Right lobe of liver (tissue), 6 donors: ENCODE results near the gene ANKRD13B. TPM values are rescaled to one million over a fixed set of nuclear protein-coding genes. Genes with fewer than 3 reads are reported as not detected.

Experiments
- ATAC-seq, 4 donors: fragments of 200-7000 bp; cut with Tn5 transposase; one replicate each; pipeline ENCODE4 v1.9.1; 2020; ENCODE audit warnings: mild to moderate bottlenecking in 4 of 4, moderate library complexity in 4 of 4
- DNase-seq, 3 donors: peaks; one replicate each; pipeline ENCODE4 v3.0.0-alpha.2; 2020
- H3K27ac ChIP-seq, 3 donors: fragments of 200-600 bp; one replicate each; pipeline ENCODE4 v1.8.0; 2022
- H3K27me3 ChIP-seq, 2 donors: fragments of 200-600 bp; one replicate each; pipeline ENCODE4 v1.8.0; 2022
- H3K36me3 ChIP-seq, 4 donors: fragments of 200-600 bp; sonication (generic) in 1 of 4; one replicate each; pipeline versions ENCODE4 v1.5.1 to v1.8.0; 2017 to 2022; ENCODE audit warnings: control low read depth in 1 of 4
- H3K4me1 ChIP-seq, 4 donors: fragments of 200-600 bp; sonication (generic) in 1 of 4; one replicate each; pipeline versions ENCODE4 v1.5.1 to v1.8.0; 2017 to 2022; ENCODE audit warnings: control low read depth in 1 of 4
- H3K4me3 ChIP-seq, 3 donors: fragments of 200-600 bp; one replicate each; pipeline ENCODE4 v1.8.0; 2022
- H3K9me3 ChIP-seq, 4 donors: fragments of 200-600 bp; sonication (generic) in 1 of 4; one replicate each; pipeline versions ENCODE4 v1.5.1 to v1.8.0; 2017 to 2022; ENCODE audit warnings: control low read depth in 1 of 4
- POLR2A ChIP-seq: fragments of 450-650 bp; IDR thresholded peaks from one replicate; pipeline ENCODE4 v1.6.1; 2017; ENCODE audit warnings: antibody characterized with exemption, mild to moderate bottlenecking
- WGBS: methylation state at CpG from one replicate; pipeline ENCODE4 v1.1.6; 2018; ENCODE audit warnings: low coverage, low lambda C conversion rate; ENCODE audit not compliant: insufficient coverage; ENCODE audit errors: missing lambda C conversion rate; 5-methylcytosine and 5-hydroxymethylcytosine counted together
- intact Hi-C, 2 donors: fragments of 100-400 bp; cut with DNase I; formaldehyde crosslinking; loops; one replicate each; pipeline versions ENCODE4 v1.11.2 to v1.14.1; 2022
- total RNA-seq, 6 experiments: library from RNA; depleted of rRNA in 2 of 6; stranded (reverse); fragments of >200 nt in 2 of 6; fragmentation: NEBNext Ultra II Directional in 3 of 6; extraction: Animal tissue kit (Norgen Biotek cat#: 25700) in 3 of 6; gene quantifications; one replicate each; pipeline versions ENCODE4 v1.1.0 to v1.2.4, GENCODE V29; 2016 to 2023
- TF ChIP-seq, protein P1 (sequence below), 4 donors: fragments of 200-600 bp in 3 of 4; fragments of 450-650 bp in 1 of 4; IDR thresholded peaks; one replicate each; pipeline versions ENCODE4 v1.5.1 to v1.8.0; 2016 to 2022; ENCODE audit warnings: antibody characterized with exemption in 4 of 4, mild to moderate bottlenecking in 2 of 4
- donor health status: DM: no; HTN: yes; CAD: no.
- donor health status: DM: no; HTN: no; CAD: no.
- donor health status: DM: no; HTN: no; CAD: no.
- donor health status: DM: no; HTN: yes; CAD: no.
- donor health status: DM: no; HTN: yes; CAD: no.

ANKRD13B gene
- total RNA-seq, 6 experiments from 2014 or later = 0.37 to 1.6 (median 0.88) TPM

DNA sequence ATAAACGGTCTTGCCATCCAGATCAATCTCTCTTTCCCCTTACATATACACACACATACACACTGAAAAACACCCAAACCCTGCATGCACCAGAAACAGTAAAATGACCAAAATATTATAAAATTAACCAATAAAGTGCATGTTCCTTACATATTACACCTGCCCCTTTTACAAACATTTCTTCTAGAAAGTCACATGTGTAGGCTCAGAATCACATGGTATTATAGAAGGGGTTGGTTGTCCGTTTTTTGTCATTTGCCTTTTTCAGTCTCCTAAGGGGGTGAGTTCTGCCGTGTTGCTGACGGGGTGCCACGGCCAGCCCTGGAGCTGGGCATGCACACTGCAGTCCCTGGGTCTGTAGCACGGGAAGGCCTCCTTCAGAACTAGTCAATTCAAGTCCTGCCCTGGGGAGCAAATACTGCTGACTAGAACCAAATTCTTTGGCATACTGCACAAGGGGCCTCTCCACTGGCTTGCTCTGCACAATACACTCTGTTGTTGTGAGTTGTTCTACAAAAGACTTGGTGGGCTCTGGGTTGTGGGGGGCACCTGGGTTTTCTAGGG is 37.8 kb downstream of the ANKRD13B start:
- no peak overlapping the region for H3K4me3 ChIP-seq
- WGBS = 88% methylated on average over 6 of the region's 6 CpGs
- no peaks in the 10 kb centered on the region for H3K4me1 ChIP-seq
- ATAC-seq (no peak), DNase-seq (no peak)
- TF ChIP-seq, protein P1, sequence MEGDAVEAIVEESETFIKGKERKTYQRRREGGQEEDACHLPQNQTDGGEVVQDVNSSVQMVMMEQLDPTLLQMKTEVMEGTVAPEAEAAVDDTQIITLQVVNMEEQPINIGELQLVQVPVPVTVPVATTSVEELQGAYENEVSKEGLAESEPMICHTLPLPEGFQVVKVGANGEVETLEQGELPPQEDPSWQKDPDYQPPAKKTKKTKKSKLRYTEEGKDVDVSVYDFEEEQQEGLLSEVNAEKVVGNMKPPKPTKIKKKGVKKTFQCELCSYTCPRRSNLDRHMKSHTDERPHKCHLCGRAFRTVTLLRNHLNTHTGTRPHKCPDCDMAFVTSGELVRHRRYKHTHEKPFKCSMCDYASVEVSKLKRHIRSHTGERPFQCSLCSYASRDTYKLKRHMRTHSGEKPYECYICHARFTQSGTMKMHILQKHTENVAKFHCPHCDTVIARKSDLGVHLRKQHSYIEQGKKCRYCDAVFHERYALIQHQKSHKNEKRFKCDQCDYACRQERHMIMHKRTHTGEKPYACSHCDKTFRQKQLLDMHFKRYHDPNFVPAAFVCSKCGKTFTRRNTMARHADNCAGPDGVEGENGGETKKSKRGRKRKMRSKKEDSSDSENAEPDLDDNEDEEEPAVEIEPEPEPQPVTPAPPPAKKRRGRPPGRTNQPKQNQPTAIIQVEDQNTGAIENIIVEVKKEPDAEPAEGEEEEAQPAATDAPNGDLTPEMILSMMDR (IDR thresholded peaks at IDR 0.05) = no peak
- TF ChIP-seq POLR2A = no peak
- H3K27ac ChIP-seq = no peak overlapping the region
- intact Hi-C loops = no loop called here
- no peaks in the 10 kb centered on the region for H3K9me3 ChIP-seq
- H3K27me3 ChIP-seq = no peaks in the 10 kb centered on the region
- H3K36me3 ChIP-seq = peaks cover 0 to 16% (median 2%) of the 10 kb centered on the region in 4 donors

DNA sequence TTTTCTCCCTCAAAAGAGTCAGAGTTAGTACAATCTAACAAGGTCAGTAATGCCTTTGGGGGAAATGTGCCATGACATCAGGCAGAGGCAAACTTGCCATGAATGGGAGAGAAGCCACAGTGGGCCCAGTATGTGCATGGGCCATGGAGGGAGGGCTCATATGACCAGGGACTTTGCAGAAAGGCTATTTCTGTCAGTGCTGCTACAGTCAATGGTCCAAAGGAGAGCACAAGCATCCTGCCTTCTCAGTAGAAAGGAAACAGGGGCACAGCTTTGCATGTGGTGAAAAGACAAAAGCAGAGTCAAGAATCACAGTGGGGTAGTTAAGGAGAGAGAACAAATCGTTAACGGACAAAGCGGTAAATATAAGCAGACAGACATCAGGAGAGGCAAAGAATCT is 41.0 kb downstream of the ANKRD13B start:
- no peaks in the 10 kb centered on the region for H3K4me1 ChIP-seq
- TF ChIP-seq POLR2A = no peak
- TF ChIP-seq, protein P1 (IDR thresholded peaks at IDR 0.05) = no peak

GRCh38 chr17:29640413-29640812 is 47.5 kb downstream of the ANKRD13B start:
- H3K27ac ChIP-seq = no peak overlapping the region

More for the DNA sequence above, 41.0 kb downstream of the ANKRD13B start:
- 96% methylated on average over 3 of the region's 3 CpGs for WGBS
- no peak for DNase-seq
- no peak for ATAC-seq
- no peaks in the 10 kb centered on the region for H3K9me3 ChIP-seq
- intact Hi-C loops = no loop called here
- peaks cover 0 to 17% (median 2%) of the 10 kb centered on the region in 4 donors for H3K36me3 ChIP-seq
- no peaks in the 10 kb centered on the region for H3K27me3 ChIP-seq
- H3K27ac ChIP-seq = no peak overlapping the region
- no peak overlapping the region for H3K4me3 ChIP-seq

DNA sequence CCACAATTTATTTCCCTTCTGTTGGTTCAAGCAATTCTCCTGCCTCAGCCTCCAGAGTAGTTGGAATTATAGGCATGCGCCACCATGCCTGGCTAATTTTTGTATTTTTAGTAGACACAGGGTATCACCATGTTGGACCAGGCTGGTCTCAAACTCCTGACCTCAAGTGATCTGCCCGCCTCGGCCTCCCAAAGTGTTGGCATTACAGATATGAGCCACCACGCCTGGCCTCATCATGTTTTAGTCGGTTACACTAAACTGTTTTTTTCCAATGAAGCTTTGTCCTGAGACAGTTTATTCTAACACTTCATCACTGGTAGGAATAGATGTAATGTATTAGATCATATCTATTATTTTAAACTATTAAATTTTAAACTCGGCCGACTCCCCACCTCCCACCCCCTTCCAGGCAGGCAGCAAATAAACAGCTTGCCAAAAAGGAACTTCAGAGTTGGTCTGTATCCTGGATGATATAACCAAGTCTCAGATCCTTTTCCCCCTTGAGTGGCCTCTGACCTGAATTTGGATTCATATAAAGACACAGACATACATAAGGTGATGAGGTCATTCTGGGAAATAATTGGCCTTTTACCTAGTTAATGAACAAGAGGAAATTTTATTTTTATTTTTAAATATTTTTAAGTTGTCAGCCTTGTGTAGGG is 48.2 kb downstream of the ANKRD13B start:
- ATAC-seq = peak; percentile 18 to 62 (median 38)
- peak in 1 of 3 donors; percentile 17 for DNase-seq
- Histone ChIP-seq H3K4me3 (no peak overlapping the region), H3K27ac (no peak overlapping the region), H3K36me3 (no peaks in the 10 kb centered on the region), H3K9me3 (no peaks in the 10 kb centered on the region), H3K4me1 (peaks cover 0 to 17% (median 0%) of the 10 kb centered on the region in 4 donors), H3K27me3 (no peaks in the 10 kb centered on the region)
- 76% methylated on average over 7 of the region's 7 CpGs for WGBS
- intact Hi-C loops = no loop called here
- TF ChIP-seq POLR2A = no peak
- TF ChIP-seq, protein P1 (IDR thresholded peaks at IDR 0.05) = no peak

More at GRCh38 chr17:29640413-29640812, 47.5 kb downstream of the ANKRD13B start:
- DNase-seq (no peak), ATAC-seq (peak in 1 of 4 donors; percentile 7)
- H3K4me3 ChIP-seq = no peak overlapping the region
- peaks cover 0 to 3% (median 0%) of the 10 kb centered on the region in 4 donors for H3K36me3 ChIP-seq
- peaks cover 0 to 12% (median 0%) of the 10 kb centered on the region in 4 donors for H3K4me1 ChIP-seq
- no peak for TF ChIP-seq POLR2A
- TF ChIP-seq, protein P1 (IDR thresholded peaks at IDR 0.05) = no peak
- intact Hi-C loops = no loop called here
- H3K9me3 ChIP-seq = no peaks in the 10 kb centered on the region
- 49% methylated on average over 2 of the region's 2 CpGs for WGBS
- no peaks in the 10 kb centered on the region for H3K27me3 ChIP-seq
